HG03045 (cell line): ENCODE measurements around the gene IFIT3.

ENCODE experiments used
- ATAC-seq: cut with Tn5 transposase; IDR thresholded peaks from one replicate; pipeline ENCODE4 v1.9.1; 2021; ENCODE audit warnings: mild to moderate bottlenecking, moderate library complexity; ENCODE audit not compliant: unreplicated experiment

Gene IFIT3

GRCh38 chr10:89332123-89332633, 4.4 kb downstream of the IFIT3 start:
- ATAC-seq = peak; percentile 41

- no peak for ATAC-seq
Measured at GRCh38 chr10:89335226-89335625, 7.4 kb downstream of the IFIT3 start.

- no peak for ATAC-seq
Measured at GRCh38 chr10:89336241-89336640, 8.4 kb downstream of the IFIT3 start.

- ATAC-seq = no peak
Measured at GRCh38 chr10:89337484-89337883, 9.7 kb downstream of the IFIT3 start.

- no peak for ATAC-seq
Measured at GRCh38 chr10:89338713-89339112, 10.9 kb downstream of the IFIT3 start.

GRCh38 chr10:89339875-89340274, 12.1 kb downstream of the IFIT3 start:
- no peak for ATAC-seq

GRCh38 chr10:89341649-89342048, 13.9 kb downstream of the IFIT3 start:
- ATAC-seq = no peak

GRCh38 chr10:89342206-89342958, 14.6 kb downstream of the IFIT3 start:
- no peak for ATAC-seq

GRCh38 chr10:89343089-89343767, 15.4 kb downstream of the IFIT3 start:
- no peak for ATAC-seq

GRCh38 chr10:89344156-89344555, 16.4 kb downstream of the IFIT3 start:
- ATAC-seq = no peak

GRCh38 chr10:89345367-89346000, 17.7 kb downstream of the IFIT3 start:
- no peak for ATAC-seq

GRCh38 chr10:89346405-89347254, 18.8 kb downstream of the IFIT3 start:
- no peak for ATAC-seq

GRCh38 chr10:89347701-89348457, 20.1 kb downstream of the IFIT3 start:
- no peak for ATAC-seq

GRCh38 chr10:89348481-89348880, 20.7 kb downstream of the IFIT3 start:
- ATAC-seq = no peak

GRCh38 chr10:89348975-89349374, 21.2 kb downstream of the IFIT3 start:
- no peak for ATAC-seq

- peak; percentile 32 for ATAC-seq
Measured at GRCh38 chr10:89350631-89351315, 23.0 kb downstream of the IFIT3 start.

- peak; percentile 88 for ATAC-seq
Measured at GRCh38 chr10:89351412-89351779, 23.6 kb downstream of the IFIT3 start.

GRCh38 chr10:89351780-89352597, 24.2 kb downstream of the IFIT3 start:
- ATAC-seq = peak; percentile 41

GRCh38 chr10:89352802-89353201, 25.0 kb downstream of the IFIT3 start:
- ATAC-seq = no peak
